HG03280 (cell line): ENCODE measurements around the gene BZW1.
A peak's percentile ranks its signal among the peaks of the same experiment; 100 is the strongest.

ENCODE experiments used
- ATAC-seq: cut with Tn5 transposase; IDR thresholded peaks from one replicate; pipeline ENCODE4 v1.9.1; 2021; ENCODE audit warnings: mild to moderate bottlenecking, moderate library complexity; ENCODE audit not compliant: unreplicated experiment

BZW1 gene

DNA sequence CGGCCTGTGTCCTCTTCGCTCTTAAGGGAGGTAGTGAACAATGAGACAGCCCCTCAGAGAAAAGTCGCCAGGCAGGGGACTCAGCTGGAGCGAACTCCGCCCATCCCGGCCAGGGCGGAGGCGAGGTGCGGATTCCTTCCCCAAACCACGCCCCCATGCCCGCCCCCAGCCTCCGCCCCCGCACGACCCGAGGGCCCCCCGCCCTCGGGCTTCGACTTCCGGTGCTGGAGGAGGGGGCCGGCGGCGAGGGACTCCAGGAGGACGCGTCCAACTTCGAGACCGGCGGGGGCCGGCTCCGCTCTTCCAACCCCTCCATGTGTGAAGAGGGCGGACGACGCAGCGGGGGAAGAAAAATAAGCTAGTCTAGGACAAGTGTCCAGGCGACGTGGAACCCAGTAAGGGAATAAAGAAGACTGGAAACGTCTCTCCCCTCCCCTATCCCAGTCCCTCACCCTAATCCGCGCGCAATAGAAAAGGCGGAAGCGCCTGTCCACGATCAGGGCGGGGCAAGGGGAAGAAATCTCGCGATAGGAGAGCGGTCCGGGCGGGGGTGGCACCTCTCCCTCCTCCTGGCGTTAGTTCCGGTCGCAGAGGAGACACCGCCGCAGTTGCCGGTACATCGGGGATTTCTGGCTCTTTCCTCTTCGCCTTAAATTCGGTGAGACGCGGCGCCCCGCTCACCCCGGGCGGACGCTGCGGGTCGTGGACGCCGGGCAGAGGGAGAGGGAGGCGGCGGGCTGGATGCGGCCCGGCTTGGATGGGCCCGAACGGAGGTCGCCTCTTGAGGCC is at the start of gene BZW1:
BZW1 (plus strand) TSS at position 578 of the 789 bp plus-strand sequence. CDS start 1,308 bp downstream, outside the sequence.
- ATAC-seq: peak; percentile 78

DNA sequence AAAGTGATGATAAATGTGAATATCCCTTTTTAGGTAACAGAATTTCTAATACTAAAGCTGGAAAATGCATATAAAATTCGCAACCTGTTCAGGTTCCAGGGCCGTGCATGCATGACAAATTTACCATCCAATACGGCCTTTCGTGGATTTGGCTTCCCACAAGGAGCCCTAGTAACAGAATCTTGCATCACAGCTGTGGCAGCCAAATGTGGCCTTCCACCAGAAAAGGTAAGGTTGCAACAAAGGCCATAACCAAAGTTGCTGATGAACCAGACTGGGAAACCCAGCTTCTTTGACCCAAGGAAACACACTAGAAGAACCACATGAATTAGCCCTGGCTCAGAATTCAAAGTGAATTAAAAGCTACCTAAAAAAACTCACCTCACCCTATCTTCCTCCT is 49.6 kb upstream of the BZW1 start:
- no peak for ATAC-seq

DNA sequence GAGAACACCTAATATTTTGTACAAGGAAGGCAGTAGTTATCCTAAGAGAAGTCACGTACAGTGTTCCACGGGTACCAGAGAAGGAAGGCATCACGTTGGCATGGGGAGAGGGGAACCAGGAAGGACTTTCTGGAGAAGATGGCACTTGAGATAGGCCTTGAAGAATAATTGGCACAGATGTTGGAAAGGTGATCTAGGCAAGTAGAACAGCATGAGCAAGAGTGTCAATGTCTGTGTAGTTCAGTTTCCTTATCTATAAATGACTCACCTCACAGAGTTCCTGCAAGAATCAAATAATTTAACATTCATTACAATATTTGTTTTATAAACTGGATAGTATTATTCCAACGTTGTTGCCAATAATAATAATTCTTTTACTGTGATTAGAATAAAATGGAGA is 48.3 kb upstream of the BZW1 start:
- no peak for ATAC-seq

DNA sequence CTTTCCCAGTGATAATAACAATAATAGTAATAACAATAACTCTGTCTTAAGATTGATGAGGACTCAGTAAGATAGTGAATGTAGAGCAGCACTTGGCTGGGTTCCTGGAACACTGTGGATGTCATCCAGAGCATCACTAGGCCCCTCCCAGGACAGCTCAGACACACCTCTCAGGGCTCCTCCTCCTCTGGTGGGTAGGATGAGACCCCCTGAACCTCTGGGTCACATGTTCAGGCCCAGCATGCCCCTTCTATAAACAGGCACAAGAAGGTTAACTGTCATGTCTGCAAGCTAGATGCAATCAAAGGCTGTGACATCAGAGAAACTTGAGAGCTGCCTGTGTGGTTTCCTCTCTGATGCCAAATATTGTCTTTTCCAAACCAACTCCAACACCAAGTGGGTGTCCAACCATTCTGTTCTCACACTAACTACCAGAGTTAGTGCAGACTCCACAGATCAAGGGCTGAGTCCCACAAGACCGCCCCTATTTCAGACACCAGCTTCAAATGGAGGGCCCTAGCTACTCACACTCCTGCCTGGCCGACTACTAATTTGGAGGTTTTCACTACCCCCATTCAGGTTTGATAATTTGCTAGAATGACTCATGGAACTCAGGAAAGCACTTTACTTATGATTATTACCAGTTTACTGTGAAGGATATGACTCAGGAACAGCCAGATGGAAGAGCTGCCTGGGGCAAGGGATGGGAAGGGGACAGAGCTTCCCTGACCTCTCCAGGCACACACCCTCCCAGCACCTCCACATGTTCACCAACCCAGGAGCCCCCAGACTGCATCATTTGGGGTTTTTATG is 46.4 kb upstream of the BZW1 start:
- ATAC-seq: peak; percentile 36

DNA sequence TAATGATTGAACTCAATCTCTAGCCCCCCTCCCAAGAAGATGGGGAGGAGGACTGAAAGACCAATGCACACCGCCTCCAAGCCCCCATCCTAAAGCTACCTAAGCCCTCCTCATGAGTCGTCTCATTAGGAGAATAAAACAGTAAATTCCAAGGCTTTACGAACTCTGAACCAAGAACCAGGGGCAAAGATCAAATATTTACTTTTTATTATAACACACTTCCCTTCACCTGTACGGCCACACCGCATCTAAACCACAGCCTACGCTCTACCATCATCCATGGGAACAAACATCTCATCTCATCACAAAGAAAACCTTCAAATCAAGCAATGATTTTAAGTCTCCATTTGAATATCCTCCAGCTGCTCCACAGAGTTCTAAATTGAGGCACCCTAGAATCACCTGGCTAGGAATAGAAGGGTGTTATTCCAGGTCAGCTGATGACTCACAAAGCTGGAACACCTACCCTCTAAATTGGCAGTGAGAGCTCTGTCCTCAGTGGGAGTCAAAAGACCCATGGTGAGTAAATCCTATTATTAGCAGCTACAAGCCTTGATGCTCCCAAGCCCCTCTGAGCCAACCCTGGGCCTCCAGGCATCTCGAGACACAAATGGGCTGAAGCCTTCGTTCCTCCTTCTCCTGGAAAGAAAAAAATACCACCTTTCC is 45.6 kb upstream of the BZW1 start:
- no peak for ATAC-seq

DNA sequence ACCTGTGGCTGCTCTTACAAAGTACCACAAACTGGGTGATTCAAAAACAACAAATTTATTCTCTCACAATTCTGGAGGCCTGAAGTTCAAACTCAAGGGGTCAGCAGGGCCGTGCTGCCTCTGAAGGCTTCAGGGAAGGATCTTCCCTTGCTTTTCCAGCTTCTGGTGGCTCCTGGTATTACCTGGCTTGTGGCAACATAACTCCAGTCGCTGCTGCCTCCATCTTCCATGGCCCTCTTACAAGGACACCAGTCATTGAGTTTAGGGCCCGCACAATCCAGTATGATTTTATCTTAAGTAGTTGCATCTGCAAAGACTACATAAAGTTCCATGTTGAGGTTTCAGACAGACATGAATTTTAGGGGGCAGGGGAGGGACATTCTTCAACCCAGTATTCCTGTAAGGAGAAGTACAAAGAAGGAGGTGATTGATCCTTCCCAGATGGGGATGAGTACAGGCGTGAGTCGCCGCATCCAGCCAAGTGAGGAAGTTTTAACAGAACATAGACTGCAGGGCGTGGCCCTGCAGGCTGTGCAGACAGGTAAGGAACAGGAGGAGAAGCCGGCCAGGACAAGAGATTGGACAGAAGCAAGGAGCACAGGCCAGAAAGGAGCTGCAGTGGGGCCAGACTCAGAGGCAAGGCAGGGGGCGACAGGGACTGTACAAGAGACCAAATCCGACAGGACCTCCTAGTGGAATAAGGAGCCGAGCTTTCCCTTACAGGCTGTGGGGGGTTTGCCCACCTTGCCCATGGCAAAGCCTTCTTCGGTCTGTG is 44.4 kb upstream of the BZW1 start:
- no peak for ATAC-seq

DNA sequence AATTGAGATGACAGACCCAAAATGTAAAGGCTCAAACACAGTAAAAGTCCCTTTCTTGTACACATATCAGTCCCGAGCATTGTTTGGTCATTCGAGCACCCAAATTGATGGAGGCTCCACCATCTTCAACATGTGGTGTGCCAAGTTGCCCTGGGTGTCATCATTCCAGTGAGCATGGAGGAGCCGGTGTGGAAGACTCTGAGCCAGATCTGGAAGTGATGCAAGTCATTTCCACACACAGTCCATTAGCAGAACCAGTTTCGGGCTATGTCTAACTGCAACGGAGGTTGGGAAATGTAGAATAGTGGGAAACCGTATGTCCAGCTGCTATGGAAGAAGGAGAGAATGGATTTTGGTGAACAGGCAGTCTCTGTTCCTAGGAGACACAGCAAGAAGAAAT is 40.9 kb upstream of the BZW1 start:
- ATAC-seq: no peak

DNA sequence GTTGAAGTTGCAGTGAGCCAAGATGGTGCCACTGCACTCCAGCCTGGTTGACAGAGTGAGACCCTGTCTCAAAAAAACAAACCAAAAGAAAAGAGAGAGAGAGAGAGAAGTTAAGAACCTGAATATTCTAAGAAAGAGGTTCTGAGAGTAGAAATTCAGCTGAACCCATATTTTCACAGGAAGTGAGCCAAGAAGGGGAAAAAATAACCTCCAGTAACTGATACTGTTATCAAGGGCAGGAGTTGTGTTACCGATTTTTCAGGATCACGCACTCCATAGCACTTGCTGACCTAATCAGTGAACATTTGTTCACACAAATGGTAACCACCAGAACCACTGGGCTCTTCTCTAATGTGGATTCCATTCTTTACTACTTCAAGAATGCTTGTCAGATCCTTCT is 39.1 kb upstream of the BZW1 start:
- no peak for ATAC-seq

DNA sequence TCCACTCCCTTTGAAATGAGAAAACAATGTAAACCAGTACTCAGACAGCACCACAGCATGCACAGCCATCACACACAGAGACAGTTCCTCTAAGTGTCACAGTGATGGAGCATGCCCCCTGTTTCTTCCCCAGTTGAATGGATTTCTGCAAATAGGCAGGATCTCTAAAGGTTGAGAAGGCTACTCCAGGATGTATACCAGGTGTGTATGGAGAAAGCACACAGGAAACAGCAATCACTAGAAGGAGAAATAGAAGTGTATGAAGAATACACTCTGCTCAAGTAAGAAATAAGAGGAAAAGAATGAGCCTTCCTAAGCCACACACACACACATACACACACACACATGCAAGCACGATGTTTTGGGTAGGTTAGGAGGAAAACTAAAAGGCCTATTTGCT is 38.6 kb upstream of the BZW1 start:
- ATAC-seq: no peak

DNA sequence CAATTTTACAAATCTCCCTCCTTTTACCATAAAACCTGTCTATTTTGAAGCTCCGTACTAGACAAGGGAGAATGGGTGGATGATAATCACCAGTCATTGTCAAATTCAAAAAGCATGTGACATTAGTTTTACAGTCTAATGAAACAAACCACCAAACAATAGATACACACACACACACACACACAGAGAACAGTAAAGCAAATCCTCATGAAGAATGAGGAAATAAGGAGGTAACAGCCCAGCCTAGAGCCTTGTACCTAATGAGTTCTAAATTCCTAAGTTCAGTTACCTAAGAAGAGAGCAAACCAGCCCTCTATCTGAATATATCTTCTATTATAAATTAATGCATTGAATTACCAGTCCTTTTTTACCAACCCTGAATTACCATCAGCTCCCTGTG is 36.8 kb upstream of the BZW1 start:
- no peak for ATAC-seq

DNA sequence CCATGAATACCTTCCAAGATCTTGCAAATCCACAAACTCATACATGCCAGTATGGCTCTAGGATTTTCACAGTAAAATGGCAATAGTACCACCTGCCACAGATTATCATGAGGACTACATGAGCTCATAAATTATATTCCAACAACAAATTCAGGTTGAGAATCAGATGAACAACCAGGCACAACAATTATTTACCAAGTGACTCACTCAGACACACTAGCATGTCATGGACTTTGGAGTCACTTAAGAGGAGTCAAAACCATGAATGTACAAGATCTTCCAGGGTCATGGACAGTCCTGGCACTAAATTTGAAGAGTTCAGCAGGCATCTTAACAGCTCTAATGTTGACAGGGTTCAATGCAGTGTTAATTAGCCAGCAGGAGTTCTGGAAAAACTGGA is 34.4 kb upstream of the BZW1 start:
- no peak for ATAC-seq

DNA sequence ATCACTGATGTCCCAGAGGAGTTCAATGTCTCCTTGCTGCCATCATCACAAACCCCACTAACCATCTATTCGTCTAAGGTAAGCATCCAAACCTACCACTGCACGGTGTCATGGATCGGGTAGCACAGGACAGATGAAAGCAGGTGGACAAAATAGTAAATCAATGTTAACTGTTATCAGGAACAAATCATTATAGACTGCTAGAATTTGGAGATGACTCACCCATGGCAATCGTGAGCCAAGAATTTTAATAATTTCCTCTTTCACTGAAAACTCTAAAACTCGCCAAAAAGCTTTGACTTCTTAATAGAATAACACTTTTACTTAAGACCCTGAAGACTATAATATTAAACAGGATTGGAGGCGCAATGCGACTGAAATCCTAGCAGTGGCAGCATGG is 33.7 kb upstream of the BZW1 start:
- ATAC-seq: no peak

DNA sequence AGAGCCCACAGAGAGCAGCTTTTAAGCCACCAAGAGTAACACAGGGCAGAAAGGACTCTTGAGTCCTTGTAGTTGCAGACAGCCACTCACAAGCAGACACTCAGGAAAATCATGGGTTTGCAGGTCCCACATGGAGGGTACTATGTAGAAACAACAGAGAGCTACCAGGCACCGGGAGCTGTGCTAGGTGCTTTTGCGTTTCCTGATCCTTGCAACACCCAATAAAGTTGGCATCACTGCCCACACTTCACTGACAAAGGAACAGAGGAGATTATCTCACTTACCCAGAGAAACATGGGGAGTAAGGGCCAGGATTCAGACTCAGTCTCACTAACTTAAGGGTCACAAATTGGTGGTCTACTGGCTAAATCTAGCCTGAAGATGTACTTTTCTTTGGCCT is 32.5 kb upstream of the BZW1 start:
- no peak for ATAC-seq

DNA sequence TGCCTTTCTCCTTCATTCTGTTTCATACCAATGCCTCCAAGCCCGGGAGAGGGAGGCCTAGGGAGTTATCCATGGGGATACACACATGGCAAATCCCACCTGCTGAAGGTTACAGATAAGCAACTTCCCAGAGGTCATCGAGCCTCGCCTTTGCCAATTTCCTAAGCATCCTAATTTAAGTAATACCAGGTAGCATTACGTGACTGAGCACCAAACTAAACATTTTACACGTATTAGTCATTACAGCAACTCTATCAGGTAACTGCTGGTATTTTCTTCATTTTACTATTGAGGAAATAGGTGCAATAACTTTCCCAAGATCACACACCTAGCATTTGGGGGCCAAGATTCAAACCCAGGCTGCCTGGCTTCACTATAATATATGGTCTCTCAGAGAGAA is 30.1 kb upstream of the BZW1 start:
- ATAC-seq: no peak

DNA sequence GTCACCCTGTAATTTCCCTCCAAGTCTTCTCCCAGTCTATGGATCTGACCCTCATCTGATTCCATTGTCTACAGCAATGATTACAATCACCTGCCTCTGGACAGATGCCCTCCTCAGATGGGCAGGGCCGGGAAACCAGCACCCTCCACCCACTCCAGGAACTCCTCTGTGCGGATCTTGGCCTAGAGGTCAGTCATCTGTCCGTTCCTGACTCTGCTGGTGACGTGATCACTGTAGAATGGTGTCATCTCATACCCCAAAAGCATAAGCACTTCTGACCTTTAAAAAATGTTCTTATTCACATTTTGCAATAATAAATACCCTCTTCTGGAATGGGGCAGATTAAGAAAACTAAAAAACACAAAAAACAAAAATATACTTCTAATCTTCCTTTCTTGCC is 29.5 kb upstream of the BZW1 start:
- no peak for ATAC-seq

DNA sequence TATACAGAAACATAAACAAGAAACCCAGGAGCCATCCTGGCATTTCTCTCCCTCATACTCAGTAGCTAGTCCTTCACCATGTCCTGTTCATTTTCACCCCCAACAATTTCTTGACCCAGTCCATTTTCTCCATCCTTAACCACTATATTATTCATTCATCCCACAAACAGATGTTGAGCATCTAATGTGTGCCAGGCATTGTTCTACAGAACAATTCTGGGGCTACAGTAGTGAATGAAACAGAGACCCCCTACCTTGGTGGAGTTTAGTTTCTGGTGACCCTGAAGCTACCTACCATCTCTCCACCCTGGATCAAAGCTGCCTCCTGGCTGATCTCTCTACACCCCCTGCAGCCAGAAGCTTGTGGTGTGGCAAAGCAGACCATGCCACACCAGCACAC is 27.5 kb upstream of the BZW1 start:
- ATAC-seq: no peak

DNA sequence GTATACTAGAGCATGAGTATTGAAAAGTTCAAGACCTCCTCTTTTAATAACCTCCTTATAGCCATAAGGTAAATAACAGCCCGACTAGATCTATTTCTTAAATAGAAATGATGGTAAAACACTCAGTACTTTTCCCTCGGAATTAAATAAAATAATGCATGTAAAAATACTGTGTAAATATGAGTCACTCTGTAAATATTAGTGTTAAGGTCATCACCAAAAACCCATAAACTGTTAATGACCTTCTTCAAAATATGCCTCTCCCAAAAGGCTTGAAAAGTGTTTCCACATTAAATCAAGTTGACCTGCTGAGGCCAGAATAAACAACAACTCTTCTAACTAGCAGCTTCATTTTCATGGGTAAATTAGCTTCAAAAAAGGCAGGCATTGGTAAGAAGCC is 25.3 kb upstream of the BZW1 start:
- no peak for ATAC-seq

DNA sequence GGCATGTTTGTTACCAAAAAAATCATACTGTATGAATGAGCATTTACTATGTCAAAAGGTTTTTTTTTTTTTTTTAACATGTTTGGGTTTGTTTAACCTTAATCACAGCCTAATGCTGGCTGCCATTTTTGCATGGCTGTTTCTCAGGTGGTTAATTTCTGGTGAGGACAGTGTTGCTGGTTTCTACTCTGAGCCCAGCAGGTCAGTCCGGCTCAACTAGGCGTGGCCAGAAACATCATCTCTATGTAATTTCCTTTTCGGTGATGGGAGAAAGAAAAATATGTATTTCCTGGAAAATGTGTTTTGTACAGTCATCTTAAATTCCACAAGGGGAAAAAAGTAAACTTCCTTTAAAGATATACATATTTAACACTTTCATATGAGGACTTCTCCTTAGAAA is 24.9 kb upstream of the BZW1 start:
- ATAC-seq: no peak

DNA sequence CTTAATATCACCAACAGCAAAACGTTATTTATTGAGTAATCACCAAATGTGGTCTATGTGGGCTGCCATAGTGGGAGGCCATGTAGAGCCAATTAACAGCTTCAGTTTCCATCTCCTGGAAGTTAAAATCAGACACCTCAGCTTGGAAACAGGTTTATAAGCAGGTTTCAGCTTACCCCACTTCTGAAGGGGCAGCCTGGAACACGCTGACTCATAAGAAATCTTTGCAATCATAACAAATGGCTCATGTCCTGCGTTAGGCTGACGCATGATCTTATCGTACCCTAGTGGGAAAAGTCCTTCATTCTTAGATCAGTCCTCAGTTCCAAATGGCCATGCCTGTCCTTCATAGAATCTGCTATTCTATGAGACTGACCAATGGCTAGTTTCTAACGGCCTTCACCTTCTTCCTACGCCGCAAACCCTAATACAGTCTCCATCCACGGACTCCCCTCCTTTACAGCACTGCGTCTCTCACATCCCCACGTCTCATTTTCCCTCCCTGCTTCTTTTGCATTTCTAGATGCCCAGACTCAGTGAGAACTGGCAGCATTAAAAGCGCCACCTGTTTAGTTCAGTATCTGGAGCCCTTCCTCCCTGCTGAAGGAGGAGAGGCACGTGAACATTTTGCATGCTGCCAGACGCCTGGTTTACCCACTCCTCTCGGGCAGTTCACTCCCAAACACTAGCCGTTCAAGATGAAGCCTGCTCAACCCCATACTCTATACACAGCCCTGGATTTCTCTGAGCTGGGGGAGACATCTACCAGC is 24.2 kb upstream of the BZW1 start:
- no peak for ATAC-seq

DNA sequence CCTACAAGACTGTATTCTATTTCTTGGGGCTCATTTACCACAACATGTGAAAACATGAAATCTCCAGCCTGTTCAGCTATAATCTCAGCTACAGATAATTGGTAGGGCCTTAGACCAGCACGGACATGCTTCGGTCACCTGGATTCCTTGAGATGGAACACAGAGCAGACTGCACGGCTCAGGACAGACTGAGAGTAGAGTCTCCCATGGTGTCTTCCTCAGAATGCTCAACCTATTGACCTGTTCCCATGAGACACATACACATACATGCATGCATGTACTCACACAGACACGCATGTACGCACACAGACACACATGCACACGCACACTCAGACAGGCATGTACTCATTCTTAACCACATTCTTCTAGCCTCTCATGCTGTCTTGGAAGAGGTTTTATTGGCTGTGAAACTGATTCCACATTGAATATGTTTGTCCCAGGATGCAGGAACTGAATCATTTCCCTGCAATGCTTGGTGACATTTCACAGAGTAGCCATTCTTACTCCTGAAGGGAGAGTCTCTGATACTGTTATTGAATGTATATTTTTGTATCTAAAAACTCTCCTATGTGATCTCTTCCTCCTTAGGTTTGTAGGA is 23.5 kb upstream of the BZW1 start:
- no peak for ATAC-seq
